GM19351 (cell line): ENCODE measurements around the gene NLRC5.
"Not testable (repeated sequence)": the region's sequence is repeated elsewhere in the genome, so short reads cannot be mapped to it uniquely, and the experiment has no call there.

ENCODE experiments used
- ATAC-seq: cut with Tn5 transposase; IDR thresholded peaks from one replicate; pipeline ENCODE4 v1.9.1; 2021; ENCODE audit warnings: mild to moderate bottlenecking, moderate library complexity; ENCODE audit not compliant: unreplicated experiment

Gene NLRC5

GRCh38 chr16:56998352-56998751 is 9.0 kb downstream of the NLRC5 start:
- ATAC-seq = no peak

GRCh38 chr16:56998861-56999260 is 9.5 kb downstream of the NLRC5 start:
- ATAC-seq = no peak

- no peak for ATAC-seq
Measured at GRCh38 chr16:56999409-57000270, 10.3 kb downstream of the NLRC5 start.

- no peak for ATAC-seq
Measured at GRCh38 chr16:57000271-57001025, 11.1 kb downstream of the NLRC5 start.

GRCh38 chr16:57001026-57001679 is 11.8 kb downstream of the NLRC5 start:
- no peak for ATAC-seq

GRCh38 chr16:57003439-57004386 is 14.4 kb downstream of the NLRC5 start:
- no peak for ATAC-seq

GRCh38 chr16:57004387-57005250 is 15.3 kb downstream of the NLRC5 start:
- ATAC-seq = no peak

- not testable (repeated sequence) for ATAC-seq
Measured at GRCh38 chr16:57005597-57005996, 16.2 kb downstream of the NLRC5 start.

GRCh38 chr16:57007050-57007449 is 17.7 kb downstream of the NLRC5 start:
- no peak for ATAC-seq

- ATAC-seq = no peak
Measured at GRCh38 chr16:57007530-57007929, 18.2 kb downstream of the NLRC5 start.

GRCh38 chr16:57008440-57008839 is 19.1 kb downstream of the NLRC5 start:
- ATAC-seq = no peak

GRCh38 chr16:57009643-57010170 is 20.4 kb downstream of the NLRC5 start:
- ATAC-seq = no peak

- ATAC-seq = no peak
Measured at GRCh38 chr16:57012353-57012752, 23.0 kb downstream of the NLRC5 start.

GRCh38 chr16:57013229-57013628 is 23.9 kb downstream of the NLRC5 start:
- no peak for ATAC-seq

- ATAC-seq = no peak
Measured at GRCh38 chr16:57013902-57014301, 24.5 kb downstream of the NLRC5 start.

GRCh38 chr16:57016301-57016700 is 26.9 kb downstream of the NLRC5 start:
- no peak for ATAC-seq

- ATAC-seq = no peak
Measured at GRCh38 chr16:57016831-57017230, 27.5 kb downstream of the NLRC5 start.

- ATAC-seq = no peak
Measured at GRCh38 chr16:57017251-57017650, 27.9 kb downstream of the NLRC5 start.

GRCh38 chr16:57019746-57020145 is 30.4 kb downstream of the NLRC5 start:
- no peak for ATAC-seq
